ENCODE results near the gene CHST4. TPM values are rescaled to one million over a fixed set of nuclear protein-coding genes. Genes with fewer than 3 reads are reported as not detected.

The CHST4 gene
- total RNA-seq, 1 donor from 2014 or later: not detected

GRCh38 chr16:71569621-71570020 is 43.4 kb downstream of the CHST4 start:
- TF ChIP-seq CTCF (IDR thresholded peaks at IDR 0.05) (no peak), POLR2AphosphoS5 (IDR thresholded peaks at IDR 0.05; ENCODE audit: insufficient read depth in 1 of 2, low read depth in 1 of 2) (no peak), POLR2A (IDR thresholded peaks at IDR 0.05) (no peak)
- Histone ChIP-seq H3K4me3 (no peak overlapping the region), H3K9me3 (no peaks in the 10 kb centered on the region), H3K36me3 (no peaks in the 10 kb centered on the region), H3K4me1 (no peaks in the 10 kb centered on the region), H3K27ac (no peak overlapping the region), H3K27me3 (no peaks in the 10 kb centered on the region)
- DNase-seq (ENCODE audit: extremely low spot score in 2 of 2): no peak
- intact Hi-C loops (cut with DNase I): no loop called here

- Histone ChIP-seq H3K4me3 (no peak overlapping the region), H3K4me1 (no peaks in the 10 kb centered on the region), H3K36me3 (no peaks in the 10 kb centered on the region), H3K27ac (no peak overlapping the region), H3K27me3 (no peaks in the 10 kb centered on the region), H3K9me3 (no peaks in the 10 kb centered on the region)
- DNase-seq (ENCODE audit: extremely low spot score in 2 of 2): no peak
- intact Hi-C loops (cut with DNase I): no loop called here
- no peak for TF ChIP-seq POLR2A (IDR thresholded peaks at IDR 0.05)
These were observed 43.9 kb downstream of the CHST4 start for GRCh38 chr16:71570144-71570543.

- H3K4me1 ChIP-seq: no peaks in the 10 kb centered on the region
- TF ChIP-seq POLR2A (IDR thresholded peaks at IDR 0.05): no peak
- TF ChIP-seq POLR2AphosphoS5 (IDR thresholded peaks at IDR 0.05; ENCODE audit: insufficient read depth in 1 of 2, low read depth in 1 of 2): no peak
- no peak for TF ChIP-seq CTCF (IDR thresholded peaks at IDR 0.05)
- H3K27ac ChIP-seq: no peak overlapping the region
- H3K9me3 ChIP-seq: no peaks in the 10 kb centered on the region
- H3K36me3 ChIP-seq: no peaks in the 10 kb centered on the region
- no peaks in the 10 kb centered on the region for H3K27me3 ChIP-seq
- intact Hi-C loops (cut with DNase I): no loop called here
- DNase-seq (ENCODE audit: extremely low spot score in 2 of 2): no peak
- no peak overlapping the region for H3K4me3 ChIP-seq
These were observed 46.4 kb downstream of the CHST4 start for GRCh38 chr16:71572497-71573116.

- Histone ChIP-seq H3K36me3 (no peaks in the 10 kb centered on the region), H3K27ac (no peak overlapping the region), H3K27me3 (no peaks in the 10 kb centered on the region), H3K9me3 (no peaks in the 10 kb centered on the region), H3K4me3 (no peak overlapping the region), H3K4me1 (no peaks in the 10 kb centered on the region)
- intact Hi-C loops (cut with DNase I): no loop called here
- TF ChIP-seq CTCF (IDR thresholded peaks at IDR 0.05): no peak
- no peak for TF ChIP-seq POLR2AphosphoS5 (IDR thresholded peaks at IDR 0.05; ENCODE audit: insufficient read depth in 1 of 2, low read depth in 1 of 2)
- no peak for TF ChIP-seq POLR2A (IDR thresholded peaks at IDR 0.05)
- DNase-seq (ENCODE audit: extremely low spot score in 2 of 2): no peak
These were observed 47.3 kb downstream of the CHST4 start for GRCh38 chr16:71573387-71574094.

GRCh38 chr16:71574702-71575101 is 48.5 kb downstream of the CHST4 start:
- no peaks in the 10 kb centered on the region for H3K9me3 ChIP-seq
- TF ChIP-seq CTCF (IDR thresholded peaks at IDR 0.05) (no peak), POLR2AphosphoS5 (IDR thresholded peaks at IDR 0.05; ENCODE audit: insufficient read depth in 1 of 2, low read depth in 1 of 2) (no peak), POLR2A (IDR thresholded peaks at IDR 0.05) (no peak)
- no peaks in the 10 kb centered on the region for H3K27me3 ChIP-seq
- DNase-seq (ENCODE audit: extremely low spot score in 2 of 2): no peak
- no peak overlapping the region for H3K4me3 ChIP-seq
- H3K27ac ChIP-seq: no peak overlapping the region
- intact Hi-C loops (cut with DNase I): no loop called here
- no peaks in the 10 kb centered on the region for H3K36me3 ChIP-seq
- H3K4me1 ChIP-seq: no peaks in the 10 kb centered on the region

All from vagina (tissue), 2 donors.